Measurements from ENCODE around the gene CTBP2.

DNA sequence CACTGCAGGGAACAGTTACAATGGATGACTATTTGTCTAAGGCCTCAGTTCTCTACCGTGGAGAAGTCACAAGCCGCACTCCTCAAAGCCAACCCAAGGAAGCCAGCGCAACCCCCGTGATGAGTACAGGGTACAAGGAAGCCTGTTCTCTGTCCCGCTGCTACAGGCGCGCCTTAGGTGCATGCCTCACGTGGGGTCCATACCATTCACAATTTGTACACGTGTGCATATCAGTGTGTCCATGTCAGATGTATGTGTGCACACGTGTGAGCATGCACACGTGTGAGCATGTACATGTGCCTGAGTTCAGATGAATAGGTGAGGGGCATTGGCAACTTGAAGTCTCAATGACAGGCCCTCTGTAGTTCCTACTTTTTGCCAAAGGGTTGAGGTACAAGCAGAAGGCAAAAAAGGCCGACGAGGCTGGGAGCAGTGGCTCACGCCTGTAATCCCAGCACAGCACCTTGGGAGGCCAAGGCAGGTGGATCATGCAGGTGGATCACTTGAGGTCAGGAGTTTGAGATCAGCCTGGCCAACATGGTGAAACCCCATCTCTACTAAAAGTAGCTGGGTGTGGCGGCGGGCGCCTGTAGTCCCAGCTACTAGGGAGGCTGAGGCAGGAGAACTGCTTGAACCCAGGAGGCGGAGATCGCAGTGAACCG is 62.8 kb downstream of the CTBP2 start:
- TF ChIP-seq, protein P1, sequence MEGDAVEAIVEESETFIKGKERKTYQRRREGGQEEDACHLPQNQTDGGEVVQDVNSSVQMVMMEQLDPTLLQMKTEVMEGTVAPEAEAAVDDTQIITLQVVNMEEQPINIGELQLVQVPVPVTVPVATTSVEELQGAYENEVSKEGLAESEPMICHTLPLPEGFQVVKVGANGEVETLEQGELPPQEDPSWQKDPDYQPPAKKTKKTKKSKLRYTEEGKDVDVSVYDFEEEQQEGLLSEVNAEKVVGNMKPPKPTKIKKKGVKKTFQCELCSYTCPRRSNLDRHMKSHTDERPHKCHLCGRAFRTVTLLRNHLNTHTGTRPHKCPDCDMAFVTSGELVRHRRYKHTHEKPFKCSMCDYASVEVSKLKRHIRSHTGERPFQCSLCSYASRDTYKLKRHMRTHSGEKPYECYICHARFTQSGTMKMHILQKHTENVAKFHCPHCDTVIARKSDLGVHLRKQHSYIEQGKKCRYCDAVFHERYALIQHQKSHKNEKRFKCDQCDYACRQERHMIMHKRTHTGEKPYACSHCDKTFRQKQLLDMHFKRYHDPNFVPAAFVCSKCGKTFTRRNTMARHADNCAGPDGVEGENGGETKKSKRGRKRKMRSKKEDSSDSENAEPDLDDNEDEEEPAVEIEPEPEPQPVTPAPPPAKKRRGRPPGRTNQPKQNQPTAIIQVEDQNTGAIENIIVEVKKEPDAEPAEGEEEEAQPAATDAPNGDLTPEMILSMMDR (conservative IDR thresholded peaks at IDR 0.05; ENCODE audit: low read depth, low read length): no peak
- TF ChIP-seq EZH2 (IDR thresholded peaks at IDR 0.05; ENCODE audit: borderline replicate concordance, low read depth, low read length, poor library complexity, severe bottlenecking): no peak
